ENCODE data around the gene MRPL36.

- TF ChIP-seq CTCF (conservative IDR thresholded peaks at IDR 0.05; ENCODE audit: low read depth, low read length) (no peak), EZH2 (IDR thresholded peaks at IDR 0.05; ENCODE audit: borderline replicate concordance, low read depth, low read length, poor library complexity, severe bottlenecking) (no peak)
Observed at GRCh38 chr5:1758574-1758973, 41.1 kb downstream of the MRPL36 start.

All from A673 (cell line).